Smooth muscle cell of the brain vasculature (primary cell): ENCODE data around the gene TAF10.

Experiments used
- DNase-seq: peaks from one replicate; pipeline ENCODE4 v3.0.0-alpha.2; 2012; ENCODE audit warnings: low read depth, low spot score

The TAF10 gene

GRCh38 chr11:6625156-6625831, 13.3 kb upstream of the TAF10 start:
- DNase-seq = no peak

- no peak for DNase-seq
Observed at GRCh38 chr11:6623391-6624363, 11.7 kb upstream of the TAF10 start.

GRCh38 chr11:6622261-6623171, 10.5 kb upstream of the TAF10 start:
- DNase-seq = no peak

- DNase-seq = no peak
Observed at GRCh38 chr11:6621711-6622211, 9.7 kb upstream of the TAF10 start.

GRCh38 chr11:6620636-6621035, 8.6 kb upstream of the TAF10 start:
- DNase-seq = no peak

- DNase-seq = peak; percentile 83
Observed at GRCh38 chr11:6619004-6619745, 7.2 kb upstream of the TAF10 start, which contains the start of gene TPP1. TSS of gene TPP1 (minus strand) at chr11:6619422. CDS start at chr11:6619400, 22 bp downstream.

- no peak for DNase-seq
Observed at GRCh38 chr11:6618117-6619003, 6.3 kb upstream of the TAF10 start.

GRCh38 chr11:6617315-6617781, 5.3 kb upstream of the TAF10 start:
- no peak for DNase-seq

- no peak for DNase-seq
Observed at GRCh38 chr11:6616596-6617250, 4.7 kb upstream of the TAF10 start.

- DNase-seq = no peak
Observed at GRCh38 chr11:6615882-6616585, 4.0 kb upstream of the TAF10 start.

- no peak for DNase-seq
Observed at GRCh38 chr11:6615046-6615445, 3.0 kb upstream of the TAF10 start.

GRCh38 chr11:6614446-6614845, 2.4 kb upstream of the TAF10 start:
- DNase-seq = no peak

GRCh38 chr11:6613496-6613895, 1.5 kb upstream of the TAF10 start:
- no peak for DNase-seq

- DNase-seq = no peak
Observed at GRCh38 chr11:6611963-6612212, 128 bp downstream of the TAF10 start.

- DNase-seq = no peak
Observed at GRCh38 chr11:6611092-6611962, 689 bp downstream of the TAF10 start.

- DNase-seq = no peak
Observed at GRCh38 chr11:6610591-6610990, 1.4 kb downstream of the TAF10 start.

- DNase-seq = no peak
Observed at GRCh38 chr11:6609502-6610015, 2.5 kb downstream of the TAF10 start.
